Fibroblast of skin of left biceps (primary cell): ENCODE data around the gene DYRK1A.

ENCODE experiments used
- DNase-seq, 2 experiments: peaks; one replicate each; pipeline ENCODE4 v3.0.0-alpha.2; 2013; ENCODE audit warnings: low read depth in 2 of 2

Gene DYRK1A

GRCh38 chr21:37550157-37550556 lies 183.6 kb downstream of the DYRK1A start:
- no peak for DNase-seq

GRCh38 chr21:37550618-37551330 lies 184.2 kb downstream of the DYRK1A start:
- no peak for DNase-seq

- DNase-seq, result peak in 1 of 2 experiments; percentile 24
These were observed 184.9 kb downstream of the DYRK1A start for GRCh38 chr21:37551331-37551992.

GRCh38 chr21:37551993-37552355 lies 185.4 kb downstream of the DYRK1A start:
- no peak for DNase-seq

GRCh38 chr21:37552496-37553029 lies 186.0 kb downstream of the DYRK1A start:
- no peak for DNase-seq

GRCh38 chr21:37553078-37553481 lies 186.5 kb downstream of the DYRK1A start:
- DNase-seq, result no peak

GRCh38 chr21:37554661-37555379 lies 188.2 kb downstream of the DYRK1A start:
- DNase-seq, result no peak

- no peak for DNase-seq
These were observed 189.2 kb downstream of the DYRK1A start for GRCh38 chr21:37555672-37556261.

- DNase-seq, result no peak
These were observed 190.8 kb downstream of the DYRK1A start for GRCh38 chr21:37557261-37557950.

GRCh38 chr21:37558676-37559211 lies 192.2 kb downstream of the DYRK1A start:
- DNase-seq, result no peak

GRCh38 chr21:37560385-37560784 lies 193.8 kb downstream of the DYRK1A start:
- DNase-seq, result no peak

GRCh38 chr21:37561506-37561905 lies 194.9 kb downstream of the DYRK1A start:
- DNase-seq, result no peak

- DNase-seq, result no peak
These were observed 195.7 kb downstream of the DYRK1A start for GRCh38 chr21:37561941-37562919.

GRCh38 chr21:37562920-37563640 lies 196.5 kb downstream of the DYRK1A start:
- DNase-seq, result no peak

GRCh38 chr21:37563641-37564340 lies 197.2 kb downstream of the DYRK1A start:
- DNase-seq, result peak; percentile 81 to 86

GRCh38 chr21:37564341-37564923 lies 197.9 kb downstream of the DYRK1A start:
- DNase-seq, result peak; percentile 91 to 92

- no peak for DNase-seq
These were observed 198.5 kb downstream of the DYRK1A start for GRCh38 chr21:37564924-37565529.
